HepG2 (cell line): Measurements from ENCODE around the gene ZBTB43. TPM values are rescaled to one million over a fixed set of nuclear protein-coding genes. Genes with fewer than 3 reads are reported as not detected.

Source experiments
- ATAC-seq: fragments of 200-7000 bp; cut with Tn5 transposase; 3 replicates; pipeline ENCODE4 v1.9.1; 2020; ENCODE audit warnings: mild to moderate bottlenecking, moderate library complexity
- BruUV-seq: library from RNA; stranded (reverse); fragments of 400-500 nt; replicated peaks from 2 replicates; lab custom pipeline; 2021; lab: Mats Ljungman, UMichigan
- CTCF ChIA-PET: fragments of 300-600 bp; formaldehyde crosslinking; extraction: SDS; loops from one replicate; lab custom pipeline; 2021; ENCODE audit warnings: low total read pairs, inconsistent platforms, low intra/inter-chr PET ratio; lab: Yijun Ruan, JAX
- POLR2A ChIA-PET: fragments of 350-600 bp; sonication (Branson Sonifier 250); formaldehyde crosslinking; loops from one replicate; lab custom pipeline; 2020; ENCODE audit warnings: antibody characterized with exemption, inconsistent platforms; lab: Yijun Ruan, JAX
- DNase-seq: peaks from one replicate; pipeline ENCODE4 v3.0.0-alpha.2; 2015; ENCODE audit warnings: low spot score
- FAIRE-seq: peaks from 3 replicates; lab custom pipeline; 2011; peaks lifted over from hg19 to GRCh38; lab: Jason Lieb, UNC
- H2AFZ ChIP-seq: one replicate; pipeline ENCODE4 v1.6.1; 2011; ENCODE audit warnings: low read length, inconsistent platforms
- H3K27ac ChIP-seq: fragments of 300-600 bp; 3 replicates; pipeline ENCODE4 v1.8.0; 2011; ENCODE audit warnings: mixed run types, mild to moderate bottlenecking, mixed read lengths, low read length, inconsistent platforms; ENCODE audit not compliant: insufficient read depth; ENCODE audit errors: extremely low read length
- H3K27me3 ChIP-seq, 2 experiments: fragments of 200-600 bp in 1 of 2; 2 replicates in 1 of 2; 3 replicates in 1 of 2; pipeline versions ENCODE4 v1.6.0 to v1.8.0; 2011; ENCODE audit warnings: low read length in 2 of 2, mild to moderate bottlenecking in 2 of 2, moderate library complexity in 2 of 2, inconsistent platforms in 1 of 2; ENCODE audit not compliant: insufficient read depth in 2 of 2, control insufficient read depth in 1 of 2
- H3K36me3 ChIP-seq, 2 experiments: fragments of 200-600 bp in 1 of 2; replicated peaks in 1 of 2; 2 replicates in 1 of 2; 3 replicates in 1 of 2; pipeline versions ENCODE4 v1.5.1 to v1.8.0; 2011; ENCODE audit warnings: low read length in 2 of 2, inconsistent platforms in 1 of 2; ENCODE audit not compliant: insufficient read depth in 2 of 2, control insufficient read depth in 1 of 2
- H3K4me1 ChIP-seq: 2 replicates; pipeline ENCODE4 v1.5.1; 2012; ENCODE audit warnings: low read length, inconsistent platforms; ENCODE audit not compliant: insufficient read depth
- H3K4me2 ChIP-seq: 2 replicates; pipeline ENCODE4 v1.6.0; 2011; ENCODE audit warnings: low read depth, low read length, inconsistent platforms
- H3K4me3 ChIP-seq, 3 experiments: fragments of 200-600 bp in 1 of 3; sonication (generic), shearing (Covaris generic) in 1 of 3; replicated peaks in 1 of 3; 2 replicates each; pipeline ENCODE4 v1.5.1; 2011 to 2016; ENCODE audit warnings: low read length in 3 of 3, inconsistent platforms in 2 of 3, low read depth in 2 of 3, mild to moderate bottlenecking in 2 of 3, control low read depth in 1 of 3, mixed read lengths in 1 of 3; ENCODE audit not compliant: insufficient read depth in 1 of 3
- H3K79me2 ChIP-seq: one replicate; pipeline ENCODE4 v1.6.1; 2011; ENCODE audit warnings: low read length, inconsistent platforms; ENCODE audit not compliant: insufficient read depth
- H3K9ac ChIP-seq: 2 replicates; pipeline ENCODE4 v1.6.0; 2011; ENCODE audit warnings: mild to moderate bottlenecking, low read depth, low read length, inconsistent platforms; ENCODE audit not compliant: insufficient read depth
- H3K9me3 ChIP-seq: 2 replicates; pipeline ENCODE4 v1.5.1; 2012; ENCODE audit warnings: mild to moderate bottlenecking, low read length
- H4K20me1 ChIP-seq: 2 replicates; pipeline ENCODE4 v1.6.0; 2011; ENCODE audit warnings: inconsistent platforms, mild to moderate bottlenecking, low read length, moderate library complexity; ENCODE audit not compliant: insufficient read depth
- IRX3 ChIP-seq: sonication (generic); formaldehyde crosslinking; IDR thresholded peaks from 2 replicates; pipeline ENCODE4 v1.8.1; 2023; ENCODE audit warnings: mild to moderate bottlenecking, low read depth, missing genetic modification reagents, borderline replicate concordance
- NFYC ChIP-seq: IDR thresholded peaks from 2 replicates; pipeline ENCODE4 v1.6.1; 2016; ENCODE audit warnings: missing genetic modification reagents, missing compliant biosample characterization
- RAD21 ChIP-seq: fragments of 450-650 bp; formaldehyde crosslinking; IDR thresholded peaks from 2 replicates; pipeline ENCODE4 v1.5.0; 2020; ENCODE audit warnings: mild to moderate bottlenecking
- STAG1 ChIP-seq: sonication (generic); formaldehyde crosslinking; IDR thresholded peaks from 2 replicates; pipeline ENCODE4 v1.4.0; 2020; ENCODE audit warnings: missing genetic modification reagents
- SYNCRIP ChIP-seq: fragments of 200-400 bp; formaldehyde crosslinking; IDR thresholded peaks from 2 replicates; pipeline ENCODE4 v1.6.1; 2018; ENCODE audit warnings: mild to moderate bottlenecking, low read depth, low read length; ENCODE audit not compliant: insufficient read depth
- ZNF24 ChIP-seq: fragments of 450-650 bp; IDR thresholded peaks from 2 replicates; pipeline ENCODE4 v1.6.1; 2017; ENCODE audit warnings: antibody characterized with exemption, mild to moderate bottlenecking
- ZNF605 ChIP-seq: sonication (generic); formaldehyde crosslinking; IDR thresholded peaks from 2 replicates; pipeline ENCODE4 v1.8.0; 2022; ENCODE audit warnings: mild to moderate bottlenecking, missing genetic modification reagents
- ZNF782 ChIP-seq: sonication (generic); formaldehyde crosslinking; IDR thresholded peaks from 2 replicates; pipeline ENCODE4 v1.4.0; 2020; ENCODE audit warnings: missing genetic modification reagents, mild to moderate bottlenecking, borderline replicate concordance
- WGBS: methylation state at CpG from one replicate; pipeline ENCODE4 v1.1.6; 2017; ENCODE audit warnings: low lambda C conversion rate; 5-methylcytosine and 5-hydroxymethylcytosine counted together
- in situ Hi-C: cut with HindIII; loops from 2 replicates; pipeline ENCODE4 v1.10.0; 2017; ENCODE audit warnings: low pct_unique_long_range_greater_than_20kb; ENCODE audit not compliant: extremely low pct_ligation_motif_present
- intact Hi-C: fragments of 100-400 bp; cut with micrococcal nuclease; formaldehyde crosslinking; loops from one replicate; pipeline ENCODE4 v1.10.0; 2022; ENCODE audit not compliant: unreplicated experiment
- polyA plus RNA-seq, 8 experiments: library from polyadenylated mRNA; depleted of rRNA in 3 of 8; stranded (reverse) in 7 of 8; unstranded in 1 of 8; fragments of >200 nt; fragmentation: Illumina TruSeq in 4 of 8; extraction: Trizol in 4 of 8; gene quantifications; 2 replicates each; pipeline versions ENCODE4 v1.2.1 to v1.2.3, GENCODE V29; 2011 to 2016; ENCODE audit warnings: low read depth in 4 of 8, missing spikeins in 1 of 8, mixed read lengths in 1 of 8; ENCODE audit not compliant: insufficient read depth in 1 of 8
- total RNA-seq, 5 experiments: library from RNA; depleted of rRNA; stranded (reverse); fragments of >200 nt; fragmentation: Illumina TruSeq; extraction: Trizol; gene quantifications; 2 replicates each; pipeline ENCODE4 v1.2.3, GENCODE V29; 2016; ENCODE audit warnings: low read depth in 1 of 5
- TF ChIP-seq, protein P1 (sequence below): sonication (generic); formaldehyde crosslinking; IDR thresholded peaks from 2 replicates; pipeline ENCODE4 v1.8.0; 2022; ENCODE audit warnings: mild to moderate bottlenecking, missing genetic modification reagents, borderline replicate concordance
- TF ChIP-seq, protein P2 (sequence below): sonication (generic); formaldehyde crosslinking; IDR thresholded peaks from 2 replicates; pipeline ENCODE4 v1.4.0; 2020; ENCODE audit warnings: missing genetic modification reagents
- TF ChIP-seq, protein P3 (sequence below): fragments of 450-650 bp; IDR thresholded peaks from 2 replicates; pipeline ENCODE4 v1.6.1; 2016
- TF ChIP-seq, protein P4 (sequence below): sonication (generic); formaldehyde crosslinking; IDR thresholded peaks from 2 replicates; pipeline ENCODE4 v1.5.0; 2020; ENCODE audit warnings: mild to moderate bottlenecking, missing genetic modification reagents, moderate library complexity

Gene ZBTB43
- total and polyA plus RNA-seq, 2 of the 13 experiments (the other 11 are each of a cell fraction or from before 2014, with no cell fraction given) = 7.1 to 31.4 TPM

DNA sequence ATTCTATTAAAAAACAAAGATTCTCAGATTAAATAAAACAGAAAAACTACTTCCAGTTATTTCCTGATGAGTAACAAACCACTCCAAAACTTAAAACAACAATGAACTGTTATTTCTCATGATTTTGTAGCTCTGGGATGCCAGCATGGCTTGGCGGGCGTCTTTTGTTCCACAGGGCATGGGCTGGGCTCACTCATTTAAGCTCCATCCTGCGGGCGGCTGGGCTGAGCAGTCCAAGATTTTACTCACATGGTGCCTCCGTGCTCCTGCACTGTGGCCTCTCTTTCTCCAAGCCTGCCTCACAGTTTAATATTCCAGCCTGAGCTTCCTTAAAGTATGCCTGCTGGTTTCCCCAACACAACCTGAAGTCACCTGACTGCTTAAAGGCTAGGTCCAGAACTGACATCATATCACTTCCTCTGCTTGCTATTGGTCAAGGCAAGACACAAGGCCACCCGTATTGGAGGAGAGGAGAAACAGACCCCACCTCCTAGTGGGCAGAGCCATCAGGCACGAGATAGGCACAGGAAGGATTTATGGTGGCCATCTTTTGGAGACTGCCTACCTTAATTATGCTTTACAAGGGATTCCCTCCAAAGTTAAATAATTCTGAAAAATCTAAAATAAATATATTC is 41.6 kb upstream of the ZBTB43 start:
- Histone ChIP-seq H3K36me3 (no peaks in the 10 kb centered on the region), H2AFZ (no peak overlapping the region), H3K9ac (no peak overlapping the region), H3K4me2 (no peak overlapping the region), H3K79me2 (no peaks in the 10 kb centered on the region), H3K4me1 (no peaks in the 10 kb centered on the region), H4K20me1 (no peaks in the 10 kb centered on the region), H3K27me3 (peaks cover 2 to 7% of the 10 kb centered on the region in 2 experiments; a peak in 1 of 5 replicates), H3K27ac (no peak overlapping the region), H3K4me3 (no peak overlapping the region), H3K9me3 (no peaks in the 10 kb centered on the region)
- FAIRE-seq (no peak), ATAC-seq (no peak), DNase-seq (no peak)
- in situ Hi-C loops (no loop called here), intact Hi-C loops (no loop called here)
- ChIA-PET CTCF (interaction anchor here (0.8 kb wide), 1 partner anchor 10 kb away, joined by 3 read pairs; no protein-coding TSS in a partner anchor), POLR2A (no interaction called here)
- TF ChIP-seq NFYC (0 out of 2 replicates have a peak, but pooled peaks have one; percentile 13), SYNCRIP (no peak), IRX3 (CRISPR knock-in tag) (no peak), ZNF782 (no peak), ZNF24 (no peak)
- no TSS peak for BruUV-seq
- 83% methylated on average over 6 of the region's 7 CpGs for WGBS

DNA sequence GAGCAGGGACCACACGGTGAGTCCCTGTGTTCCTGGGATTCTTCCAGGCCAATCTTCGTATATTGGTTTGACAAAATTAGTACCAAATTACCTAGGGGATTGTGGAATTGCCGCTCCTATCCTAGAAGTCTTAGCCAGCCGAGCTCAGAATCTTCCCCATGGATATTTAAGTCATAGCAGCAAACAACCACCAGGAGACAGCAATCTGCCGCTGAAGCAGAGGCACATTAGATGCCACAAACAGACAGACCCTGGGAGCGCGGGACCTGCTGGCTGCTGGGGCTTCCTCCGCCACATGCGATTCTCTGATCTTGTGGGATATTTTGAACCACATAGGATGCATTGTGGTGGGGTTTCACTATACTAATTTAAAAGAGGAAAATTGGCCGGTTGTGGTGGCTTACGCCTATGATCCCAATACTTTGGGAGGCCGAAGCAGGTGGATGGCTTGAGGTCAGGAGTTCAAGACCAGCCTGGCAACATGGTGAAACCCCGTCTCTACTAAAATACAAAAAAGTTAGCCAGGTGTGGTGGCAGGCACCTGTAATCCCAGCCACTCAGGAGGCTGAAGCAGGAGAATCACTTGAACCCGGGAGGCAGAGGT is 31.7 kb upstream of the ZBTB43 start:
- Histone ChIP-seq H3K9ac (no peak overlapping the region), H3K36me3 (no peaks in the 10 kb centered on the region), H3K4me3 (no peak overlapping the region), H3K4me2 (peak overlapping the region; percentile 18; the same call in 1 of the 2 replicates), H3K27me3 (peaks cover 2 to 19% of the 10 kb centered on the region in 2 experiments; a peak in 2 of 5 replicates), H3K9me3 (no peaks in the 10 kb centered on the region), H2AFZ (peak overlapping the region; percentile 78), H3K79me2 (no peaks in the 10 kb centered on the region), H4K20me1 (no peaks in the 10 kb centered on the region), H3K27ac (no peak overlapping the region), H3K4me1 (no peaks in the 10 kb centered on the region)
- DNase-seq (peak; percentile 32), FAIRE-seq (peak; percentile 40), ATAC-seq (peak; percentile 83)
- intact Hi-C loops = no loop called here
- WGBS = 19% methylated on average over 14 of the region's 14 CpGs
- no TSS peak for BruUV-seq
- CTCF ChIA-PET = interaction anchor here (1.2 to 1.4 kb wide), 2 partner anchors 9 kb away, joined by 3 to 12 read pairs; no protein-coding TSS in a partner anchor
- peak; percentile 37; the same call in 1 of the 2 replicates for TF ChIP-seq ZNF605
- TF ChIP-seq, protein P1, sequence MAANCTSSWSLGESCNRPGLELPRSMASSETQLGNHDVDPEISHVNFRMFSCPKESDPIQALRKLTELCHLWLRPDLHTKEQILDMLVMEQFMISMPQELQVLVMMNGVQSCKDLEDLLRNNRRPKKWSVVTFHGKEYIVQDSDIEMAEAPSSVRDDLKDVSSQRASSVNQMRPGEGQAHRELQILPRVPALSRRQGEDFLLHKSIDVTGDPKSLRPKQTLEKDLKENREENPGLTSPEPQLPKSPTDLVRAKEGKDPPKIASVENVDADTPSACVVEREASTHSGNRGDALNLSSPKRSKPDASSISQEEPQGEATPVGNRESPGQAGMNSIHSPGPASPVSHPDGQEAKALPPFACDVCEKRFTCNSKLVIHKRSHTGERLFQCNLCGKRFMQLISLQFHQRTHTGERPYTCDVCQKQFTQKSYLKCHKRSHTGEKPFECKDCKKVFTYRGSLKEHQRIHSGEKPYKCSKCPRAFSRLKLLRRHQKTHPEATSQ (CRISPR knock-in tag) = no peak
- TF ChIP-seq RAD21 = peak; percentile 27; the same call in 1 of the 2 replicates
- peak; percentile 57 for TF ChIP-seq STAG1
- TF ChIP-seq, protein P2, sequence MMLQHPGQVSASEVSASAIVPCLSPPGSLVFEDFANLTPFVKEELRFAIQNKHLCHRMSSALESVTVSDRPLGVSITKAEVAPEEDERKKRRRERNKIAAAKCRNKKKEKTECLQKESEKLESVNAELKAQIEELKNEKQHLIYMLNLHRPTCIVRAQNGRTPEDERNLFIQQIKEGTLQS (CRISPR knock-in tag) = no peak
- TF ChIP-seq, protein P3, sequence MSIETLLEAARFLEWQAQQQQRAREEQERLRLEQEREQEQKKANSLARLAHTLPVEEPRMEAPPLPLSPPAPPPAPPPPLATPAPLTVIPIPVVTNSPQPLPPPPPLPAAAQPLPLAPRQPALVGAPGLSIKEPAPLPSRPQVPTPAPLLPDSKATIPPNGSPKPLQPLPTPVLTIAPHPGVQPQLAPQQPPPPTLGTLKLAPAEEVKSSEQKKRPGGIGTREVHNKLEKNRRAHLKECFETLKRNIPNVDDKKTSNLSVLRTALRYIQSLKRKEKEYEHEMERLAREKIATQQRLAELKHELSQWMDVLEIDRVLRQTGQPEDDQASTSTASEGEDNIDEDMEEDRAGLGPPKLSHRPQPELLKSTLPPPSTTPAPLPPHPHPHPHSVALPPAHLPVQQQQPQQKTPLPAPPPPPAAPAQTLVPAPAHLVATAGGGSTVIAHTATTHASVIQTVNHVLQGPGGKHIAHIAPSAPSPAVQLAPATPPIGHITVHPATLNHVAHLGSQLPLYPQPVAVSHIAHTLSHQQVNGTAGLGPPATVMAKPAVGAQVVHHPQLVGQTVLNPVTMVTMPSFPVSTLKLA = no peak
- TF ChIP-seq, protein P4, sequence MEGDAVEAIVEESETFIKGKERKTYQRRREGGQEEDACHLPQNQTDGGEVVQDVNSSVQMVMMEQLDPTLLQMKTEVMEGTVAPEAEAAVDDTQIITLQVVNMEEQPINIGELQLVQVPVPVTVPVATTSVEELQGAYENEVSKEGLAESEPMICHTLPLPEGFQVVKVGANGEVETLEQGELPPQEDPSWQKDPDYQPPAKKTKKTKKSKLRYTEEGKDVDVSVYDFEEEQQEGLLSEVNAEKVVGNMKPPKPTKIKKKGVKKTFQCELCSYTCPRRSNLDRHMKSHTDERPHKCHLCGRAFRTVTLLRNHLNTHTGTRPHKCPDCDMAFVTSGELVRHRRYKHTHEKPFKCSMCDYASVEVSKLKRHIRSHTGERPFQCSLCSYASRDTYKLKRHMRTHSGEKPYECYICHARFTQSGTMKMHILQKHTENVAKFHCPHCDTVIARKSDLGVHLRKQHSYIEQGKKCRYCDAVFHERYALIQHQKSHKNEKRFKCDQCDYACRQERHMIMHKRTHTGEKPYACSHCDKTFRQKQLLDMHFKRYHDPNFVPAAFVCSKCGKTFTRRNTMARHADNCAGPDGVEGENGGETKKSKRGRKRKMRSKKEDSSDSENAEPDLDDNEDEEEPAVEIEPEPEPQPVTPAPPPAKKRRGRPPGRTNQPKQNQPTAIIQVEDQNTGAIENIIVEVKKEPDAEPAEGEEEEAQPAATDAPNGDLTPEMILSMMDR (CRISPR knock-in tag) = peak; percentile 58
- POLR2A ChIA-PET = no interaction called here
- in situ Hi-C loops = no loop called here
